H9 (cell line): ENCODE results near the gene RADIL. TPM values are rescaled to one million over a fixed set of nuclear protein-coding genes. Genes with fewer than 3 reads are reported as not detected.

Source experiments
- DNase-seq: peaks from one replicate; pipeline ENCODE4 v3.0.0-alpha.2; 2017
- H2AFZ ChIP-seq: one replicate; pipeline ENCODE4 v1.6.1; 2013; ENCODE audit warnings: mild to moderate bottlenecking, low read length, control low read depth, moderate library complexity
- H2AK5ac ChIP-seq: 2 replicates; pipeline ENCODE4 v1.6.1; 2013; ENCODE audit warnings: low read length, control low read depth, mixed read lengths; ENCODE audit not compliant: insufficient read length
- H2BK120ac ChIP-seq: one replicate; pipeline ENCODE4 v1.6.1; 2013; ENCODE audit warnings: low read depth, mild to moderate bottlenecking, low read length, control low read depth, inconsistent platforms; ENCODE audit not compliant: poor library complexity, severe bottlenecking
- H2BK12ac ChIP-seq: 2 replicates; pipeline ENCODE4 v1.6.1; 2013; ENCODE audit warnings: low read length, control low read depth, mixed read lengths, low read depth; ENCODE audit not compliant: insufficient read length
- H2BK15ac ChIP-seq: 2 replicates; pipeline ENCODE4 v1.6.1; 2013; ENCODE audit warnings: low read depth, low read length, control low read depth
- H2BK20ac ChIP-seq: one replicate; pipeline ENCODE4 v1.6.1; 2013; ENCODE audit warnings: low read depth, mild to moderate bottlenecking, low read length, control low read depth, inconsistent platforms; ENCODE audit not compliant: poor library complexity, severe bottlenecking
- H2BK5ac ChIP-seq: 2 replicates; pipeline ENCODE4 v1.6.1; 2013; ENCODE audit warnings: low read length, control low read depth, mixed read lengths; ENCODE audit not compliant: insufficient read length
- H3K14ac ChIP-seq: 2 replicates; pipeline ENCODE4 v1.6.1; 2013; ENCODE audit warnings: low read length, control low read depth; ENCODE audit not compliant: insufficient read depth
- H3K18ac ChIP-seq: 2 replicates; pipeline ENCODE4 v1.6.1; 2013; ENCODE audit warnings: low read depth, mild to moderate bottlenecking, mixed read lengths, low read length, control low read depth; ENCODE audit not compliant: insufficient read length
- H3K23ac ChIP-seq: 2 replicates; pipeline ENCODE4 v1.6.1; 2013; ENCODE audit warnings: low read length, control low read depth, mixed read lengths, low read depth; ENCODE audit not compliant: insufficient read length
- H3K23me2 ChIP-seq: 2 replicates; pipeline ENCODE4 v1.6.1; 2013; ENCODE audit warnings: low read depth, mild to moderate bottlenecking, mixed read lengths, low read length, control low read depth; ENCODE audit not compliant: insufficient read length, poor library complexity, severe bottlenecking
- H3K27ac ChIP-seq: 2 replicates; pipeline ENCODE4 v1.5.1; 2013; ENCODE audit warnings: low read length, control low read depth, mixed read lengths, low read depth; ENCODE audit not compliant: insufficient read length
- H3K27me3 ChIP-seq: 2 replicates; pipeline ENCODE4 v1.6.1; 2013; ENCODE audit warnings: low read length, control low read depth, inconsistent platforms; ENCODE audit not compliant: insufficient read depth
- H3K4ac ChIP-seq: 2 replicates; pipeline ENCODE4 v1.6.1; 2013; ENCODE audit warnings: low read depth, mild to moderate bottlenecking, control low read depth, inconsistent platforms, low read length, moderate library complexity
- H3K4me1 ChIP-seq: 2 replicates; pipeline ENCODE4 v1.6.1; 2013; ENCODE audit warnings: low read length, control low read depth, inconsistent platforms; ENCODE audit not compliant: insufficient read depth
- H3K4me2 ChIP-seq: 2 replicates; pipeline ENCODE4 v1.6.1; 2013; ENCODE audit warnings: low read length, control low read depth, mixed read lengths; ENCODE audit not compliant: insufficient read length, insufficient read depth
- H3K56ac ChIP-seq: 2 replicates; pipeline ENCODE4 v1.6.1; 2013; ENCODE audit warnings: low read depth, mild to moderate bottlenecking, mixed read lengths, low read length, control low read depth; ENCODE audit not compliant: insufficient read length
- H3K79me1 ChIP-seq: 2 replicates; pipeline ENCODE4 v1.6.1; 2013; ENCODE audit warnings: low read depth, mild to moderate bottlenecking, moderate library complexity, low read length, control low read depth, inconsistent platforms; ENCODE audit not compliant: insufficient read depth, poor library complexity, severe bottlenecking
- H3K79me2 ChIP-seq: 2 replicates; pipeline ENCODE4 v1.6.1; 2013; ENCODE audit warnings: low read length, control low read depth, inconsistent platforms; ENCODE audit not compliant: insufficient read depth
- H3K9ac ChIP-seq: 2 replicates; pipeline ENCODE4 v1.6.1; 2013; ENCODE audit warnings: low read length, control low read depth, mixed read lengths; ENCODE audit not compliant: insufficient read length; ENCODE audit errors: extremely low read depth
- H3K9me3 ChIP-seq: one replicate; pipeline ENCODE4 v1.6.1; 2013; ENCODE audit warnings: low read depth, low read length, inconsistent platforms; ENCODE audit not compliant: control insufficient read depth
- H3T11ph ChIP-seq: one replicate; pipeline ENCODE4 v1.6.1; 2013; ENCODE audit warnings: mild to moderate bottlenecking, low read length, control low read depth, inconsistent platforms
- H4K20me1 ChIP-seq: one replicate; pipeline ENCODE4 v1.6.1; 2013; ENCODE audit not compliant: control insufficient read depth, insufficient read length, insufficient read depth
- H4K5ac ChIP-seq: 2 replicates; pipeline ENCODE4 v1.6.1; 2013; ENCODE audit warnings: low read depth, mild to moderate bottlenecking, mixed read lengths, low read length, control low read depth; ENCODE audit not compliant: insufficient read length
- H4K8ac ChIP-seq: replicated peaks from 2 replicates; pipeline ENCODE4 v1.6.1; 2013; ENCODE audit warnings: low read length, control low read depth, mixed read lengths, low read depth; ENCODE audit not compliant: insufficient read length
- H4K91ac ChIP-seq: 2 replicates; pipeline ENCODE4 v1.6.1; 2013; ENCODE audit warnings: low read depth, mild to moderate bottlenecking, moderate library complexity, mixed read lengths, low read length, control low read depth; ENCODE audit not compliant: insufficient read length
- H3K27ac Mint-ChIP-seq, 3 experiments: 2 replicates in 2 of 3; 3 replicates in 1 of 3; pipeline ENCODE4 v1.8.0; 2020 to 2021; ENCODE audit warnings: mixed read lengths in 3 of 3, mild to moderate bottlenecking in 1 of 3, moderate library complexity in 1 of 3
- H3K27me3 Mint-ChIP-seq: 2 replicates; pipeline ENCODE4 v1.8.0; 2021; ENCODE audit warnings: low read depth, mild to moderate bottlenecking, moderate library complexity, mixed read lengths
- H3K36me3 Mint-ChIP-seq, 3 experiments: 2 replicates in 2 of 3; 3 replicates in 1 of 3; pipeline ENCODE4 v1.8.0; 2020 to 2021; ENCODE audit warnings: low read depth in 3 of 3, mixed read lengths in 3 of 3; ENCODE audit not compliant: insufficient read depth in 1 of 3
- H3K4me1 Mint-ChIP-seq, 2 experiments: 2 replicates each; pipeline ENCODE4 v1.8.0; 2020; ENCODE audit warnings: mixed read lengths in 2 of 2
- H3K4me3 Mint-ChIP-seq, 2 experiments: 2 replicates in 1 of 2; 3 replicates in 1 of 2; pipeline ENCODE4 v1.8.0; 2020 to 2021; ENCODE audit warnings: mild to moderate bottlenecking in 2 of 2, mixed read lengths in 2 of 2, moderate library complexity in 1 of 2
- H3K9me3 Mint-ChIP-seq, 2 experiments: 2 replicates in 1 of 2; 3 replicates in 1 of 2; pipeline ENCODE4 v1.8.0; 2020; ENCODE audit warnings: mild to moderate bottlenecking in 2 of 2, mixed read lengths in 2 of 2, moderate library complexity in 1 of 2
- WGBS: extraction: QIAGEN DNeasy Blood & Tissue Kit; methylation state at CpG from one replicate; pipeline ENCODE4 v1.1.7; 2013; ENCODE audit warnings: missing lambda C conversion rate, low lambda C conversion rate, mixed read lengths; ENCODE audit not compliant: insufficient read length; ENCODE audit errors: extremely low coverage; 5-methylcytosine and 5-hydroxymethylcytosine counted together
- total RNA-seq: library from RNA; stranded (reverse); gene quantifications from 2 replicates; pipeline ENCODE4 v1.2.1, GENCODE V29; 2021
- TF ChIP-seq, protein P1 (sequence below): fragments of 200-600 bp; sonication (generic); conservative IDR thresholded peaks from 3 replicates; pipeline ENCODE4 v1.8.0; 2021; ENCODE audit warnings: antibody characterized with exemption, mild to moderate bottlenecking

Gene RADIL
- total RNA-seq, 1 experiment from 2014 or later: 4.7 TPM

DNA sequence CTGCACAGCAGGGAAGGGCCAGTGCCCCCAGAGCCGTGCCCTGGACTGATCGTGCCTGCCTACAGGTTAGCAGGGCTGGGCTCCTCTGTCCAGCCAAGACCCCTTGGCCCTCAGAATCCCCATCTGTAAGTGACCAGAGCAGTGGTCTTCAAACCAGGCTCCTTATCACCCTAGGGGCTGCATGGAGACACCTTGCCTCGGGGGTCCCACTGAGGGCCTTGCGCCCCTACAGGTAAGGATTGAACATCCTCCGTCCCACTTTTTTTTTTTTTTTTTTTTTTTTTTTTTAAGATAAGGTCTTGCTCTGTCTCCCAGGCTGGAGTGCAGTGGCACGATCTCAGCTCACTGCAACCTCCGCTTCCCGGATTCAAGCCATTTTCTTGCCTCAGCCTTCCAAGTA is 32.6 kb upstream of the RADIL start:
- H3K27me3 ChIP-seq: no peaks in the 10 kb centered on the region
- no peaks in the 10 kb centered on the region for H3K23me2 ChIP-seq
- H2BK12ac ChIP-seq: no peak overlapping the region
- no peak overlapping the region for H2AFZ ChIP-seq
- H3K27ac Mint-ChIP-seq: no peak overlapping the region
- no peak overlapping the region for H2BK120ac ChIP-seq
- WGBS: no CpG with 5 or more reads among the region's 8 CpGs
- H3K79me2 ChIP-seq: no peaks in the 10 kb centered on the region
- H4K5ac ChIP-seq: no peak overlapping the region
- no peak overlapping the region for H3K4me3 Mint-ChIP-seq
- no peak overlapping the region for H4K8ac ChIP-seq
- no peak overlapping the region; the same call in 1 of the 2 replicates for H3K14ac ChIP-seq
- H3K4me1 ChIP-seq: no peaks in the 10 kb centered on the region
- H4K20me1 ChIP-seq: no peaks in the 10 kb centered on the region
- no peak overlapping the region for H3K4me2 ChIP-seq
- no peak overlapping the region for H4K91ac ChIP-seq
- no peak overlapping the region for H3K4ac ChIP-seq
- H3K27me3 Mint-ChIP-seq: peaks cover 2% of the 10 kb centered on the region
- no peaks in the 10 kb centered on the region for H3K36me3 Mint-ChIP-seq
- H3K23ac ChIP-seq: no peak overlapping the region
- no peaks in the 10 kb centered on the region for H3K4me1 Mint-ChIP-seq
- no peak overlapping the region for H2AK5ac ChIP-seq
- H3K9me3 ChIP-seq: no peaks in the 10 kb centered on the region
- no peak overlapping the region for H2BK5ac ChIP-seq
- H3K79me1 ChIP-seq: no peaks in the 10 kb centered on the region
- no peak for DNase-seq
- TF ChIP-seq, protein P1, sequence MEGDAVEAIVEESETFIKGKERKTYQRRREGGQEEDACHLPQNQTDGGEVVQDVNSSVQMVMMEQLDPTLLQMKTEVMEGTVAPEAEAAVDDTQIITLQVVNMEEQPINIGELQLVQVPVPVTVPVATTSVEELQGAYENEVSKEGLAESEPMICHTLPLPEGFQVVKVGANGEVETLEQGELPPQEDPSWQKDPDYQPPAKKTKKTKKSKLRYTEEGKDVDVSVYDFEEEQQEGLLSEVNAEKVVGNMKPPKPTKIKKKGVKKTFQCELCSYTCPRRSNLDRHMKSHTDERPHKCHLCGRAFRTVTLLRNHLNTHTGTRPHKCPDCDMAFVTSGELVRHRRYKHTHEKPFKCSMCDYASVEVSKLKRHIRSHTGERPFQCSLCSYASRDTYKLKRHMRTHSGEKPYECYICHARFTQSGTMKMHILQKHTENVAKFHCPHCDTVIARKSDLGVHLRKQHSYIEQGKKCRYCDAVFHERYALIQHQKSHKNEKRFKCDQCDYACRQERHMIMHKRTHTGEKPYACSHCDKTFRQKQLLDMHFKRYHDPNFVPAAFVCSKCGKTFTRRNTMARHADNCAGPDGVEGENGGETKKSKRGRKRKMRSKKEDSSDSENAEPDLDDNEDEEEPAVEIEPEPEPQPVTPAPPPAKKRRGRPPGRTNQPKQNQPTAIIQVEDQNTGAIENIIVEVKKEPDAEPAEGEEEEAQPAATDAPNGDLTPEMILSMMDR: peak; percentile 39; the same call in 2 of the 3 replicates
- peaks cover 0 to 3% of the 10 kb centered on the region in 2 experiments; a peak in 2 of 5 replicates for H3K9me3 Mint-ChIP-seq
- H3K56ac ChIP-seq: no peak overlapping the region
- H2BK15ac ChIP-seq: no peak overlapping the region; the same call in 1 of the 2 replicates
- no peak overlapping the region for H3T11ph ChIP-seq
- no peak overlapping the region for H3K27ac ChIP-seq
- H3K9ac ChIP-seq: no peak overlapping the region
- no peak overlapping the region for H3K18ac ChIP-seq
- H2BK20ac ChIP-seq: no peak overlapping the region
